ACHN (cell line): ENCODE results near the gene CDC42.

Experiments
- DNase-seq: peaks from one replicate; pipeline ENCODE4 v3.0.0-alpha.2; 2015
- in situ Hi-C: cut with HindIII; loops from 2 replicates; pipeline ENCODE4 v1.10.0; 2017; ENCODE audit warnings: low sequenced_read_pairs, low pct_ligation_motif_present, low pct_unique_long_range_greater_than_20kb

CDC42 gene

DNA sequence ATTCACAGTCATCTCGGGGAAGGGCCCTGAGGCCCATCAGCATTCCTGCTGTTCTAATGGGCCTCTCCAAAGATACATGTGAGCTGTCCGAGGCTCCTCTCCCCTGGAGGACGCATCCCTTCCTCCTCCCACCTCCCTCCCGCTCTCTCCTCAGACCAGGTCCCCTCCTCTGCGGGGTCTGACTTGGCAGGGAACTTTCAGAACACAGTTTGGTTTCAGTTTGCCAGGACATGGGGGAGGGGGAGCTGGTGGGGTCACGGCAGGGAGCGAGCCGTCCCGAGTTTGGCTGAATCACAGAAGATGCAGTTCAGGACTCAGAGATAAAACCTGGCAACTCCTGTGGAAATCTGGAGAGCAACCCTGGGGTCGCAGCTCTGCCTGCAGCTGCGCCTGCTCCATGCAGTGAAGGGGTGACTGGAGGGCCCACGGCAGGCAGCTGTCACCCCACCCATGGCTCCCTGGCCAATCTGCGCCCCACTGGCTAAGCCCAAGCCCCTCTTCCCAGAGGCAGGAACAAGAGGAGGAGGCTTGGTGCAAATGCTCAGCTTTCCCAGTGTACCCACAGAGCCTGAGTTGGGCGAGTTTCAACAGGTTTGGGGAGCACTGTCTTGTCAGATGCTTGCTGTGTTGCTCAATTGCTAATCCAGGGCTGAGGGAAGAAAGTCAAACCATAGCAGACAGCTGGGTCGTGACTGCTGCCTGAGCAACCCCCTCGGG is 84.7 kb downstream of the CDC42 start:
- DNase-seq, result no peak
- in situ Hi-C loops, result no loop called here

DNA sequence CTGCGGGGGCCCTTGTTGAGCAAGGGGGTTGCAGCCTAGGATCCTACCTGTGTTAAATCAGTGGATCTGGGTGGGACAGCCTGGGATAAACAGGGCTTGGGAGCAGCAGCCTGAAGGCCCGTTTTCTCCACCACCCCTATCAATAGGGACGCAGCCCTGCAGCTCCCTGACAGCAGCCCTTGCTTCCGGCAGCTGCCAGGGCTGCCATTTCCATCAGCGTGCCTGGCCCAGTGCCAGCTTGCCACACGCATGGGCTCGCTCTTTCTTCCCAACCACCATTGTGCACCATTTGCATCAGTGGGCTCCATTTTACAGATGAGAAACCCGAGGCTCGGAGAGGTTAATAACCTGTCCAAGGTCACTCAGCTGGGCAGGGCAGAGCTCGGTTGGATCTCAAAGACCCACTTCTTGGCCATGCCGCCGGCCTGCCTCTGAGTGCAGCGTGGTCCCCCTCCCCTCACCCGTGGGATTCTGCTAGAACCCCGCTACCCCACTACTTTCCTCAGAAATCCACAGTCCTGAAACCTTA is 86.6 kb downstream of the CDC42 start:
- in situ Hi-C loops, result no loop called here

DNA sequence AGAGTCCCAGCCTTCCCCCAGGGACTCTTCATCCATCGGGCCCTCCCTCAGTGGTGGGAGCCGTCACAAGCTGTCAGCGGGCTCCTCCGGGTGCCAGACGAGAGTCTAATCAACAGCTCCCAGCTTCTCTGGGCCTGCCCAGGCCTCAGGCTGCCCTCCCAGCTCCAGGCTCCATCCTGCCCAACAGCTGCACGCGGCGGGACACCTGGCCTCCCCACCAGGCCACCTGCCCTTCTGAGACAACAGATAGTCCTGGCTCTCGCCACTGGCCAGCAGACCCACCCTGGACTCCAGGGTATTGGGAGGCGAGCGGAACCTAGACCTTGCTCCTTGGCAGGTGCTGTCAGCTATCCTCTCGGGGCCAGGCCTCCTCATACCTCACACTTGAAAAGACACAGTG is 87.3 kb downstream of the CDC42 start:
- DNase-seq, result no peak
- in situ Hi-C loops, result no loop called here

More for the DNA sequence above, 86.6 kb downstream of the CDC42 start:
- DNase-seq, result no peak
